Keratinocyte (primary cell): ENCODE data around the gene C1QTNF9B. TPM values are rescaled to one million over a fixed set of nuclear protein-coding genes. Genes with fewer than 3 reads are reported as not detected.

Experiments used
- DNase-seq: peaks from one replicate; pipeline ENCODE4 v3.0.0-alpha.2; 2011; ENCODE audit warnings: low read depth, missing footprints, low spot score
- FAIRE-seq: peaks from 2 replicates; lab custom pipeline; 2011; peaks lifted over from hg19 to GRCh38; lab: Jason Lieb, UNC
- H2AFZ ChIP-seq: 2 replicates; pipeline ENCODE4 v1.6.0; 2012; ENCODE audit warnings: low read length, control low read depth, inconsistent platforms; ENCODE audit not compliant: control insufficient read depth
- H3K27ac ChIP-seq: 2 replicates; pipeline ENCODE4 v1.5.1; 2011; ENCODE audit warnings: low read length; ENCODE audit not compliant: control insufficient read depth, insufficient read depth
- H3K27me3 ChIP-seq: 3 replicates; pipeline ENCODE4 v1.6.0; 2011; ENCODE audit warnings: low read length; ENCODE audit not compliant: control insufficient read depth, insufficient read depth; ENCODE audit errors: extremely low read depth
- H3K36me3 ChIP-seq, 2 experiments: 2 replicates in 1 of 2; 3 replicates in 1 of 2; pipeline ENCODE4 v1.5.1; 2011; ENCODE audit warnings: low read length in 2 of 2, mild to moderate bottlenecking in 1 of 2; ENCODE audit not compliant: control insufficient read depth in 2 of 2, insufficient read depth in 2 of 2; ENCODE audit errors: extremely low read depth in 1 of 2
- H3K4me1 ChIP-seq: 3 replicates; pipeline ENCODE4 v1.5.1; 2011; ENCODE audit warnings: low read length; ENCODE audit not compliant: control insufficient read depth, insufficient read depth; ENCODE audit errors: extremely low read depth
- H3K4me2 ChIP-seq: 3 replicates; pipeline ENCODE4 v1.6.0; 2011; ENCODE audit warnings: low read depth, low read length; ENCODE audit not compliant: control insufficient read depth, insufficient read depth; ENCODE audit errors: extremely low read depth
- H3K4me3 ChIP-seq, 3 experiments: fragments of 200-600 bp in 1 of 3; sonication (generic) in 1 of 3; 2 replicates in 2 of 3; 3 replicates in 1 of 3; pipeline ENCODE4 v1.5.1; 2011 to 2016; ENCODE audit warnings: low read length in 3 of 3, mild to moderate bottlenecking in 3 of 3, control low read depth in 2 of 3, inconsistent platforms in 1 of 3, low read depth in 1 of 3, mixed read lengths in 1 of 3, mixed run types in 1 of 3, moderate library complexity in 1 of 3; ENCODE audit not compliant: control insufficient read depth in 2 of 3, insufficient read depth in 2 of 3; ENCODE audit errors: extremely low read depth in 1 of 3
- H3K79me2 ChIP-seq: 2 replicates; pipeline ENCODE4 v1.6.0; 2012; ENCODE audit warnings: low read length; ENCODE audit not compliant: control insufficient read depth, insufficient read depth
- H3K9ac ChIP-seq: 3 replicates; pipeline ENCODE4 v1.6.0; 2011; ENCODE audit warnings: low read length; ENCODE audit not compliant: control insufficient read depth, insufficient read depth; ENCODE audit errors: extremely low read depth
- H3K9me1 ChIP-seq: 3 replicates; pipeline ENCODE4 v1.6.0; 2011; ENCODE audit warnings: low read length; ENCODE audit not compliant: control insufficient read depth, insufficient read depth; ENCODE audit errors: extremely low read depth
- H3K9me3 ChIP-seq: 2 replicates; pipeline ENCODE4 v1.5.1; 2012; ENCODE audit warnings: low read depth, low read length; ENCODE audit not compliant: control insufficient read depth
- H4K20me1 ChIP-seq: 3 replicates; pipeline ENCODE4 v1.6.0; 2011; ENCODE audit warnings: low read length; ENCODE audit not compliant: control insufficient read depth, insufficient read depth; ENCODE audit errors: extremely low read depth
- EZH2 ChIP-seq: IDR thresholded peaks from one replicate; pipeline ENCODE4 v1.6.1; 2012; ENCODE audit warnings: inconsistent platforms, mild to moderate bottlenecking, low read length, moderate library complexity
- dilution Hi-C: fragments of 300-500 bp; cut with MboI; formaldehyde crosslinking; loops from one replicate; pipeline ENCODE4 v1.7.0; 2020; ENCODE audit warnings: low sequenced_read_pairs; ENCODE audit not compliant: extremely low pct_ligation_motif_present
- polyA plus RNA-seq, 5 experiments: library from polyadenylated mRNA; depleted of rRNA in 3 of 5; stranded (reverse) in 3 of 5; stranded (forward) in 1 of 5; unstranded in 1 of 5; fragments of >200 nt; gene quantifications; 1 replicate in 1 of 5; 2 replicates in 3 of 5; 3 replicates in 1 of 5; pipeline versions ENCODE4 v1.2.1 to v1.2.3, GENCODE V29; 2011 to 2012; ENCODE audit warnings: missing spikeins in 2 of 5, low read depth in 1 of 5, low replicate concordance in 1 of 5
- TF ChIP-seq, protein P1 (sequence below), 3 experiments: IDR thresholded peaks in 1 of 3; conservative IDR thresholded peaks in 1 of 3; optimal IDR thresholded peaks in 1 of 3; 2 replicates in 2 of 3; 3 replicates in 1 of 3; pipeline versions ENCODE3 to v1.5.1; 2011; ENCODE audit warnings: low read length in 3 of 3, mild to moderate bottlenecking in 3 of 3, moderate library complexity in 2 of 3, control low read depth in 1 of 3, inconsistent platforms in 1 of 3; ENCODE audit not compliant: insufficient read depth in 2 of 3; ENCODE audit errors: extremely low read depth in 1 of 3

C1QTNF9B gene
- polyA plus RNA-seq, 1 donor (not counting 4 experiments of a cell fraction or from before 2014, with no cell fraction given) = not detected

DNA sequence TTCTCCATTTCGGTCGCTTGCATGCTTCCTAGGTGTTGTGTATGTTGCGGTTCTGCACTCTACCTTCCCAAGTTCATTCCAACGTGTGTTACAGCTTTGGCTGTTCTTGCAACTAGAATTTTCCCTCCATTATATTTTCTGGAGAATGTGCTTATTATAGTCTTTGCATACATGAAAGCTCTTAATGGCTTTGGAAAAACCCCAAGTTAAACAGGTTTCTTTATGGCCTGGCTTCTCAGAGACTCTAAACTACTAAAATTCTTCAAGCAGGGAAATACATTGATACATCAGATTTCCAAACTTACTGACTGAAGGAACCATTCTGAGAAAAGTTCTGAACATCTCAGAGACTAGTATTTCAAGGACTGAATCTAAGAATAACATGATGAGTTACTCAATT is 20.0 kb downstream of the C1QTNF9B start:
- TF ChIP-seq, protein P1, sequence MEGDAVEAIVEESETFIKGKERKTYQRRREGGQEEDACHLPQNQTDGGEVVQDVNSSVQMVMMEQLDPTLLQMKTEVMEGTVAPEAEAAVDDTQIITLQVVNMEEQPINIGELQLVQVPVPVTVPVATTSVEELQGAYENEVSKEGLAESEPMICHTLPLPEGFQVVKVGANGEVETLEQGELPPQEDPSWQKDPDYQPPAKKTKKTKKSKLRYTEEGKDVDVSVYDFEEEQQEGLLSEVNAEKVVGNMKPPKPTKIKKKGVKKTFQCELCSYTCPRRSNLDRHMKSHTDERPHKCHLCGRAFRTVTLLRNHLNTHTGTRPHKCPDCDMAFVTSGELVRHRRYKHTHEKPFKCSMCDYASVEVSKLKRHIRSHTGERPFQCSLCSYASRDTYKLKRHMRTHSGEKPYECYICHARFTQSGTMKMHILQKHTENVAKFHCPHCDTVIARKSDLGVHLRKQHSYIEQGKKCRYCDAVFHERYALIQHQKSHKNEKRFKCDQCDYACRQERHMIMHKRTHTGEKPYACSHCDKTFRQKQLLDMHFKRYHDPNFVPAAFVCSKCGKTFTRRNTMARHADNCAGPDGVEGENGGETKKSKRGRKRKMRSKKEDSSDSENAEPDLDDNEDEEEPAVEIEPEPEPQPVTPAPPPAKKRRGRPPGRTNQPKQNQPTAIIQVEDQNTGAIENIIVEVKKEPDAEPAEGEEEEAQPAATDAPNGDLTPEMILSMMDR (optimal IDR thresholded peaks at IDR 0.05 in 1 of 3, IDR thresholded peaks at IDR 0.05 in 1 of 3, conservative IDR thresholded peaks at IDR 0.05 in 1 of 3; ENCODE audit: extremely low read depth in 1 of 3, insufficient read depth in 2 of 3, low read length in 3 of 3) = no peak
- no peak overlapping the region for H2AFZ ChIP-seq
- DNase-seq (no peak), FAIRE-seq (no peak)
- no peak overlapping the region for H3K27ac ChIP-seq
- no peak overlapping the region for H3K4me3 ChIP-seq
- H3K79me2 ChIP-seq = no peaks in the 10 kb centered on the region
- H3K9me1 ChIP-seq = no peaks in the 10 kb centered on the region
- H3K9ac ChIP-seq = no peak overlapping the region
- H3K27me3 ChIP-seq = no peaks in the 10 kb centered on the region
- peaks cover 8 to 10% of the 10 kb centered on the region in 2 experiments for H3K36me3 ChIP-seq
- no peak overlapping the region for H3K4me2 ChIP-seq
- H4K20me1 ChIP-seq = no peaks in the 10 kb centered on the region
- no peaks in the 10 kb centered on the region for H3K4me1 ChIP-seq
- dilution Hi-C loops = no loop called here
- H3K9me3 ChIP-seq = no peaks in the 10 kb centered on the region

DNA sequence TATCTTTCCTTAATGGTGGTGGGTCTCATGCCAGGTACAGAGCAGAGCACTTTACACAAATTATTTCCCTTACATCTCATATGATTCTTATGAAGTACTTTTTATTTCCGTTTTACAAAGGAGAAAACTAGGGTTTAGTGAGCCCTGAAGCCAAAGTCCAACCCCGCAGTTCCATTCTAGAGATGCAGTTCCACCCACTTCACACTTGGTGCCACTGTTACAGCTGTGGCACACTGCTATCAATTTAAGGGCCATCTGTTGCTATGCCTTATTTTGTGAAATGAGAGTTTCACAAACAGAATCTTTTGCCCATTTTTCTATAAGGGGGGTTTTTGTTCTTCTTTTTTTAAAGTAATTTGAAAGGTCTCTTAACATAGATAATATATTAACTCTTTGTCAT is 21.0 kb downstream of the C1QTNF9B start:
- H3K9ac ChIP-seq = no peak overlapping the region
- H3K36me3 ChIP-seq = peaks cover 8 to 10% of the 10 kb centered on the region in 2 experiments
- no peak overlapping the region for H2AFZ ChIP-seq
- no peak overlapping the region for H3K4me3 ChIP-seq
- no peaks in the 10 kb centered on the region for H3K9me3 ChIP-seq
- no peaks in the 10 kb centered on the region for H3K9me1 ChIP-seq
- no peak for DNase-seq
- no peak overlapping the region for H3K4me2 ChIP-seq
- H3K4me1 ChIP-seq = no peaks in the 10 kb centered on the region
- H3K27me3 ChIP-seq = no peaks in the 10 kb centered on the region
- no peaks in the 10 kb centered on the region for H4K20me1 ChIP-seq
- no peak overlapping the region for H3K27ac ChIP-seq
- dilution Hi-C loops = no loop called here
- no peak for FAIRE-seq
- TF ChIP-seq EZH2 = no peak
- TF ChIP-seq, protein P1 (optimal IDR thresholded peaks at IDR 0.05 in 1 of 3, IDR thresholded peaks at IDR 0.05 in 1 of 3, conservative IDR thresholded peaks at IDR 0.05 in 1 of 3; ENCODE audit: extremely low read depth in 1 of 3, insufficient read depth in 2 of 3, low read length in 3 of 3) = peak; percentile 52 to 72 (median 59)
- H3K79me2 ChIP-seq = no peaks in the 10 kb centered on the region
